Subcutaneous abdominal adipose tissue (tissue), 5 donors: ENCODE measurements around the gene GPC6.
"Not testable (repeated sequence)": the region's sequence is repeated elsewhere in the genome, so short reads cannot be mapped to it uniquely, and the experiment has no call there.

Experiments used
- H3K27ac ChIP-seq: one replicate; pipeline ENCODE4 v1.7.0; 2013; ENCODE audit warnings: low read depth, mild to moderate bottlenecking, inconsistent platforms, low read length, moderate library complexity
- H3K27me3 ChIP-seq, 5 donors: one replicate each; pipeline ENCODE4 v1.7.0; 2013; ENCODE audit warnings: low read length in 5 of 5, inconsistent platforms in 1 of 5; ENCODE audit not compliant: control insufficient read depth in 5 of 5, insufficient read depth in 4 of 5
- H3K36me3 ChIP-seq, 5 donors: one replicate each; pipeline ENCODE4 v1.7.0; 2013; ENCODE audit warnings: low read length in 5 of 5; ENCODE audit not compliant: control insufficient read depth in 5 of 5, insufficient read depth in 5 of 5
- H3K4me1 ChIP-seq, 5 donors: one replicate each; pipeline ENCODE4 v1.7.0; 2013; ENCODE audit warnings: low read length in 5 of 5, mild to moderate bottlenecking in 3 of 5, moderate library complexity in 1 of 5; ENCODE audit not compliant: control insufficient read depth in 5 of 5, insufficient read depth in 5 of 5
- H3K4me3 ChIP-seq, 5 donors: one replicate each; pipeline ENCODE4 v1.7.0; 2013; ENCODE audit warnings: low read length in 5 of 5, low read depth in 1 of 5
- H3K9ac ChIP-seq, 5 donors: one replicate each; pipeline ENCODE4 v1.7.0; 2013; ENCODE audit warnings: low read length in 5 of 5, mild to moderate bottlenecking in 4 of 5, moderate library complexity in 3 of 5
- H3K9me3 ChIP-seq, 5 donors: one replicate each; pipeline ENCODE4 v1.7.0; 2013; ENCODE audit warnings: low read length in 5 of 5; ENCODE audit not compliant: control insufficient read depth in 5 of 5
- donor health status: healthy.
- donor health status: healthy.
- donor health status: healthy.
- donor health status: healthy.
- donor health status: healthy.

GPC6 gene

GRCh38 chr13:93425411-93425810 is 198.8 kb downstream of the GPC6 start:
- Histone ChIP-seq H3K9ac (no peak overlapping the region), H3K4me1 (peaks cover 0 to 31% (median 11%) of the 10 kb centered on the region in 5 donors), H3K27me3 (no peaks in the 10 kb centered on the region), H3K4me3 (no peak overlapping the region), H3K27ac (peak overlapping the region; percentile 24), H3K9me3 (peaks cover 0 to 3% (median 0%) of the 10 kb centered on the region in 5 donors), H3K36me3 (no peaks in the 10 kb centered on the region)

GRCh38 chr13:93430381-93430780 is 203.8 kb downstream of the GPC6 start:
- H3K9me3 ChIP-seq: peaks cover 0 to 3% (median 0%) of the 10 kb centered on the region in 5 donors
- no peak overlapping the region for H3K4me3 ChIP-seq
- H3K27me3 ChIP-seq: no peaks in the 10 kb centered on the region
- no peak overlapping the region for H3K27ac ChIP-seq
- H3K4me1 ChIP-seq: peaks cover 0 to 15% (median 4%) of the 10 kb centered on the region in 5 donors
- H3K36me3 ChIP-seq: no peaks in the 10 kb centered on the region
- H3K9ac ChIP-seq: no peak overlapping the region

- Histone ChIP-seq H3K4me3 (no peak overlapping the region), H3K4me1 (no peaks in the 10 kb centered on the region), H3K9me3 (no peaks in the 10 kb centered on the region), H3K27me3 (no peaks in the 10 kb centered on the region), H3K9ac (no peak overlapping the region), H3K27ac (no peak overlapping the region), H3K36me3 (no peaks in the 10 kb centered on the region)
Observed at GRCh38 chr13:93435651-93436050, 209.0 kb downstream of the GPC6 start.

GRCh38 chr13:93437081-93437480 is 210.5 kb downstream of the GPC6 start:
- Histone ChIP-seq H3K9ac (no peak overlapping the region), H3K36me3 (no peaks in the 10 kb centered on the region), H3K27ac (no peak overlapping the region), H3K9me3 (peaks cover 0 to 2% (median 0%) of the 10 kb centered on the region in 5 donors), H3K4me1 (no peaks in the 10 kb centered on the region), H3K27me3 (no peaks in the 10 kb centered on the region), H3K4me3 (no peak overlapping the region)

GRCh38 chr13:93446238-93446637 is 219.6 kb downstream of the GPC6 start:
- no peaks in the 10 kb centered on the region for H3K27me3 ChIP-seq
- H3K9me3 ChIP-seq: peaks cover 0 to 2% (median 0%) of the 10 kb centered on the region in 5 donors
- H3K4me1 ChIP-seq: peaks cover 0 to 3% (median 0%) of the 10 kb centered on the region in 5 donors
- H3K4me3 ChIP-seq: no peak overlapping the region
- no peaks in the 10 kb centered on the region for H3K36me3 ChIP-seq
- no peak overlapping the region for H3K27ac ChIP-seq
- H3K9ac ChIP-seq: no peak overlapping the region

GRCh38 chr13:93450191-93450621 is 223.6 kb downstream of the GPC6 start:
- Histone ChIP-seq H3K4me1 (peaks cover 0 to 3% (median 0%) of the 10 kb centered on the region in 5 donors), H3K9me3 (no peaks in the 10 kb centered on the region), H3K27ac (no peak overlapping the region), H3K9ac (no peak overlapping the region), H3K4me3 (no peak overlapping the region), H3K27me3 (no peaks in the 10 kb centered on the region), H3K36me3 (no peaks in the 10 kb centered on the region)

- H3K4me3 ChIP-seq: no peak overlapping the region
- peaks cover 0 to 3% (median 0%) of the 10 kb centered on the region in 5 donors for H3K4me1 ChIP-seq
- H3K9ac ChIP-seq: no peak overlapping the region
- no peaks in the 10 kb centered on the region for H3K9me3 ChIP-seq
- no peaks in the 10 kb centered on the region for H3K36me3 ChIP-seq
- no peak overlapping the region for H3K27ac ChIP-seq
- no peaks in the 10 kb centered on the region for H3K27me3 ChIP-seq
Observed at GRCh38 chr13:93450761-93451160, 224.2 kb downstream of the GPC6 start.

GRCh38 chr13:93454676-93455235 is 228.1 kb downstream of the GPC6 start:
- H3K4me3 ChIP-seq, H3K9ac ChIP-seq, H3K27me3 ChIP-seq, H3K9me3 ChIP-seq, H3K36me3 ChIP-seq, H3K27ac ChIP-seq, H3K4me1 ChIP-seq: not testable (repeated sequence)

- no peak overlapping the region for H3K9ac ChIP-seq
- no peaks in the 10 kb centered on the region for H3K36me3 ChIP-seq
- H3K9me3 ChIP-seq: no peaks in the 10 kb centered on the region
- H3K27me3 ChIP-seq: no peaks in the 10 kb centered on the region
- no peak overlapping the region for H3K4me3 ChIP-seq
- H3K4me1 ChIP-seq: no peaks in the 10 kb centered on the region
- H3K27ac ChIP-seq: no peak overlapping the region
Observed at GRCh38 chr13:93455861-93456260, 229.3 kb downstream of the GPC6 start.

GRCh38 chr13:93460005-93460404 is 233.4 kb downstream of the GPC6 start:
- Histone ChIP-seq H3K27ac (no peak overlapping the region), H3K9me3 (no peaks in the 10 kb centered on the region), H3K4me1 (no peaks in the 10 kb centered on the region), H3K27me3 (no peaks in the 10 kb centered on the region), H3K36me3 (no peaks in the 10 kb centered on the region), H3K9ac (no peak overlapping the region), H3K4me3 (no peak overlapping the region)
